Calu3 (cell line): Measurements from ENCODE around the gene TCIRG1. TPM values are rescaled to one million over a fixed set of nuclear protein-coding genes. Genes with fewer than 3 reads are reported as not detected.
A peak's percentile ranks its signal among the peaks of the same experiment; 100 is the strongest.

Source experiments
- BruUV-seq: library from RNA; stranded (reverse); fragments of 400-500 nt; replicated peaks from 2 replicates; lab custom pipeline; 2021; lab: Mats Ljungman, UMichigan
- CTCF ChIA-PET: fragments of 300-600 bp; sonication (Branson Sonifier 250); formaldehyde crosslinking; loops from one replicate; lab custom pipeline; 2022; ENCODE audit warnings: antibody characterized with exemption; lab: Charles Lee
- DNase-seq: peaks from one replicate; pipeline ENCODE4 v3.0.0; 2022
- H3K27ac Mint-ChIP-seq: one replicate; pipeline ENCODE4 v1.8.0; 2022; ENCODE audit warnings: mixed read lengths; ENCODE audit not compliant: unreplicated experiment
- H3K27me3 Mint-ChIP-seq: one replicate; pipeline ENCODE4 v1.8.0; 2022; ENCODE audit warnings: mixed read lengths; ENCODE audit not compliant: unreplicated experiment
- H3K36me3 Mint-ChIP-seq: one replicate; pipeline ENCODE4 v1.8.0; 2022; ENCODE audit warnings: mild to moderate bottlenecking, moderate library complexity, mixed read lengths; ENCODE audit not compliant: insufficient read depth, unreplicated experiment
- H3K4me1 Mint-ChIP-seq: one replicate; pipeline ENCODE4 v1.8.0; 2022; ENCODE audit warnings: mild to moderate bottlenecking, low read depth, mixed read lengths; ENCODE audit not compliant: unreplicated experiment
- H3K4me3 Mint-ChIP-seq: one replicate; pipeline ENCODE4 v1.8.0; 2022; ENCODE audit warnings: mild to moderate bottlenecking, low read depth, moderate library complexity, mixed read lengths; ENCODE audit not compliant: unreplicated experiment
- H3K9me3 Mint-ChIP-seq: one replicate; pipeline ENCODE4 v1.8.0; 2022; ENCODE audit warnings: low read depth, mixed read lengths; ENCODE audit not compliant: unreplicated experiment
- intact Hi-C: fragments of 100-400 bp; cut with micrococcal nuclease; formaldehyde crosslinking; loops from one replicate; pipeline ENCODE4 v1.10.0; 2022; ENCODE audit not compliant: unreplicated experiment
- microRNA-seq: library from miRNA; unstranded; fragments of <30 nt; microRNA quantifications from one replicate; pipeline ENCODE4 v1.2.0, GENCODE V29; 2022
- total RNA-seq: library from RNA; stranded (reverse); gene quantifications from 2 replicates; pipeline ENCODE4 v1.2.3, GENCODE V29; 2022
- TF ChIP-seq, protein P1 (sequence below): fragments of 200-600 bp; IDR thresholded peaks from one replicate; pipeline ENCODE4 v1.8.0; 2022; ENCODE audit warnings: antibody characterized with exemption; ENCODE audit not compliant: unreplicated experiment

The TCIRG1 gene
- total RNA-seq, 1 experiment from 2014 or later = 49.7 TPM

DNA sequence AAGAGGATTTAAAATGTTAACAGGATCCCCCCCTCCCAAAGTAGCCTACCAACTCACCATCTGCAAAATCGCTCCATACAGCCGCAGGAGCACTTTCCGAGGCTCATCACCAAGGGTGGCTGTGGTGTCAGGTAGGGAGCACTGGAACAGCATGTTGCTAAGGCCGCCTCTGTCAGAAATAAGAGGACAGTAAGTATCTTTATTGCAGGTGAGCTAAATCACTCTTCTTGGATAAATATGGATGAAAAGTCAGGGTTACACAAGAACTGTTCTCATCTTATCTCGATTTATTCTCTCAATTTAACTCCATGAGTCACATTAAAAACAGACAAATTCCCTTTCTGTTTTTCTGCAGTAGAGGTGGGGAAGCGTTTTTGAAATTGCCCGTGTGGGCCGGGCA is 58.1 kb downstream of the TCIRG1 start:
- Mint-ChIP-seq H3K27me3 (no peaks in the 10 kb centered on the region), H3K4me1 (peaks cover 54% of the 10 kb centered on the region), H3K4me3 (peak overlapping the region; percentile 40), H3K36me3 (peaks cover 53% of the 10 kb centered on the region), H3K27ac (peak overlapping the region; percentile 42), H3K9me3 (no peaks in the 10 kb centered on the region)
- no TSS peak for BruUV-seq
- CTCF ChIA-PET = interaction anchor here (0.6 to 1.3 kb wide), 3 partner anchors 8 to 1013 kb away, joined by 3 read pairs; no protein-coding TSS in a partner anchor
- DNase-seq = no peak
- intact Hi-C loops = no loop called here
- TF ChIP-seq, protein P1, sequence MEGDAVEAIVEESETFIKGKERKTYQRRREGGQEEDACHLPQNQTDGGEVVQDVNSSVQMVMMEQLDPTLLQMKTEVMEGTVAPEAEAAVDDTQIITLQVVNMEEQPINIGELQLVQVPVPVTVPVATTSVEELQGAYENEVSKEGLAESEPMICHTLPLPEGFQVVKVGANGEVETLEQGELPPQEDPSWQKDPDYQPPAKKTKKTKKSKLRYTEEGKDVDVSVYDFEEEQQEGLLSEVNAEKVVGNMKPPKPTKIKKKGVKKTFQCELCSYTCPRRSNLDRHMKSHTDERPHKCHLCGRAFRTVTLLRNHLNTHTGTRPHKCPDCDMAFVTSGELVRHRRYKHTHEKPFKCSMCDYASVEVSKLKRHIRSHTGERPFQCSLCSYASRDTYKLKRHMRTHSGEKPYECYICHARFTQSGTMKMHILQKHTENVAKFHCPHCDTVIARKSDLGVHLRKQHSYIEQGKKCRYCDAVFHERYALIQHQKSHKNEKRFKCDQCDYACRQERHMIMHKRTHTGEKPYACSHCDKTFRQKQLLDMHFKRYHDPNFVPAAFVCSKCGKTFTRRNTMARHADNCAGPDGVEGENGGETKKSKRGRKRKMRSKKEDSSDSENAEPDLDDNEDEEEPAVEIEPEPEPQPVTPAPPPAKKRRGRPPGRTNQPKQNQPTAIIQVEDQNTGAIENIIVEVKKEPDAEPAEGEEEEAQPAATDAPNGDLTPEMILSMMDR = no peak

DNA sequence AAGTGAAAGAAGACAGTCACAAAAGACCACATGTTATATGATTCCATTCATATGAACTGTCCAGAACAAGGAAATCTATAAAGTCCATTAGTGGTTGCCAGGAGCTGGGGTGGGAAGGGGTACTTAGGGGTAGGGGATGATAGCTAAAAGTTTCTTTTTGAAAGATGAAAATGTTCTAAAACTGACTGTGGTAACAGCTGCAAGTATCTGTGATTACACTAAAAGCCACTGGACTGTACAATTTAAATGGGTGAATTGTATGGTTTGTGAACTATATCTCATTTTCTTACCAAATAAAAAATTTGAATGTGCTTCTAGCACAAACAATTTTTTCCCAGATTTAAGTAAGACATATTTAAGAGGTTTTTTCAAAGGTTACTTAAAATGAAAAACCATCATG is 60.2 kb downstream of the TCIRG1 start:
- Mint-ChIP-seq H3K27ac (peak overlapping the region; percentile 61), H3K27me3 (no peaks in the 10 kb centered on the region), H3K4me1 (peaks cover 62% of the 10 kb centered on the region), H3K36me3 (peaks cover 60% of the 10 kb centered on the region), H3K4me3 (peak overlapping the region; percentile 43), H3K9me3 (no peaks in the 10 kb centered on the region)
- CTCF ChIA-PET = interaction anchor here (0.6 to 1.6 kb wide), 3 partner anchors 8 to 50 kb away, joined by 3 to 5 read pairs (median 4); no protein-coding TSS in a partner anchor
- intact Hi-C loops = no loop called here
- TF ChIP-seq, protein P1 = no peak
- no peak for DNase-seq
- BruUV-seq = no TSS peak

DNA sequence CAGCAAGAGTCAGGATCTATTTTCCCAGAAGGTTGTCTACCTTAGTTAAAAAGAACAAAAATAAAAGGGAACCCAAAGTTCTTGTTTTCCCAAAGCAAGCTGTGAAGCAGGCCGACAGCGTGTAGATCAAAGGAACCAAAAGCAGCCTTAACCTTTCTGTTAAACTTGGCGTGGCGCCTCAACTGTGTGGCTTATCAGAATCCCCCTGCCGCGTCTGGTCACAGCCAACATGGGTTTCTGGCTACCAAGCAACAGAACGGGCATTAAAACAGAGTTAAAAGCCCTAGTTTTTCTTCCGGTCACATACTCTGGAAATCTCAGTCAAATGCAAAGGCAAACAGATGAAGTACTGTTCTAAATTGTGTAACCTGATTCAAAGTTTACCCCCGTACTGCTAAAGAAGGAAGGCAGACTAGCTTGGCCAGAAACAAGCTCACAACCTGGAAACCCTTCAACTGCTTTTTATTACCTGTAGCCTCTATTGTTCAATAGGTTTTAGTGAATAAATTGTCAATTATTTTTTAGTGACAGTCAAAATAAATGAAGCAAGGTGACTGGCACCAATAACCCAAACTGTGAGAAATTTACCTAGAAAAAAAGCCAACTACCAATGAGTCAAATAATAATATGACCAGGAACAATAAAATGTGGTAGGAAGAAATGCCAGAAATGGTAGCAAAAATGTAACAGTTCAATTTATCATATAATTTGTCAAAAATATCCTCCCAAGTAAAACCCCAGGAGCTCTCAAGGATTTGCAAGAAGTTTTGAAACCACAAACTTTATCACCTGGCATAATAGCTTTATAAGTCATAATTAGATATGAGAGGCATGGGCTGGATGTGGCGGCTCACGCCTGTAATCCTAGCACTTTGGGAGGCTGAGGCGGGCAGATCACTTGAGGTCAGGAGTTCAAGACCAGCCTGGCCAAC is 60.9 kb downstream of the TCIRG1 start:
- peak overlapping the region; percentile 43 for H3K4me3 Mint-ChIP-seq
- H3K27me3 Mint-ChIP-seq = no peaks in the 10 kb centered on the region
- peaks cover 62% of the 10 kb centered on the region for H3K4me1 Mint-ChIP-seq
- CTCF ChIA-PET = interaction anchor here (0.6 to 1.6 kb wide), 6 partner anchors 8 to 110 kb away, joined by 3 to 6 read pairs (median 4); no protein-coding TSS in a partner anchor
- DNase-seq = peak; percentile 68
- peaks cover 57% of the 10 kb centered on the region for H3K36me3 Mint-ChIP-seq
- peak overlapping the region; percentile 61 for H3K27ac Mint-ChIP-seq
- no peaks in the 10 kb centered on the region for H3K9me3 Mint-ChIP-seq
- no TSS peak for BruUV-seq
- intact Hi-C loops = no loop called here
- TF ChIP-seq, protein P1 = no peak

Small RNA genes lying within 50 kb of the gene (microRNA-seq; reads per million reads assigned to microRNA genes)
- gene MIR4691 (not detected), gene MIR6753 (not detected), gene MIR7113 (2.8 reads per million)

Other genes with a start within 250 kb of the TCIRG1 start
- gene UNC93B1, start 34.9 kb upstream of the TCIRG1 start, total RNA-seq = 71.2 and 92.6 TPM in 2 replicates
- gene ALDH3B1, start 28.7 kb upstream of the TCIRG1 start, total RNA-seq = 41.6 and 68.2 TPM in 2 replicates
- gene NDUFS8, start 8.3 kb upstream of the TCIRG1 start, total RNA-seq = 163 and 166 TPM in 2 replicates
- 100 and 104 TPM in 2 replicates for gene CHKA, start 82.4 kb downstream of the TCIRG1 start, total RNA-seq
- 31.3 and 39.2 TPM in 2 replicates for gene KMT5B, start 174.3 kb downstream of the TCIRG1 start, total RNA-seq
- 46.3 and 52.3 TPM in 2 replicates for gene C11orf24, start 232.9 kb downstream of the TCIRG1 start, total RNA-seq